ENCODE measurements around the gene EGFR.

Gene EGFR

DNA sequence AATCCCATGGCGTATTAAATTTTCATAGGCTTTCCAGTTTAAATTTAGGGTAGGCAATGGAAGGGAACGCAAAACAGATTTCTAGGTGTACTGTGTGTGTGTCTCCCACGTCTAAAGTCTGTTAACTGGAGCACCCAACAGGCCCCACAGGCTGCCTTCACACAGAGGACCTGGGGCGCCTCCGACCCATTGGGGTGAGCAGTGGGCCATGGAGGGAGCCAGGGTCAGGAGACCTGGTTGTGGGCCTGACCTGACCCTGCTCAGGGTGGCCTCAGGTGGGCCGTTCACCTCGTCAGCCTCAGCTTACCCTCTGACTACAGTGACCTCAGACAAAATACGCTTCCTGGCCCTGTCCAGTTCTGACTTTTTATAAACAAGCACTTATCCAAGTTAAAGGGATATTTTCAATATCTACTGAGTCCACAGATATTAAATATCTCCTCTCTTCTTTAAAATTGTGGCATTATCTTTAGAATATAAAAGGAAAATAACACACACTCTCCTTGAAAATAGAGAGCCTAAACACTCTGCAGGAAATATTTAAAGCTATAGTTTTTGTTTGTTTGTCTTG lies 159.6 kb downstream of the EGFR start:
- DNase-seq = no peak

DNA sequence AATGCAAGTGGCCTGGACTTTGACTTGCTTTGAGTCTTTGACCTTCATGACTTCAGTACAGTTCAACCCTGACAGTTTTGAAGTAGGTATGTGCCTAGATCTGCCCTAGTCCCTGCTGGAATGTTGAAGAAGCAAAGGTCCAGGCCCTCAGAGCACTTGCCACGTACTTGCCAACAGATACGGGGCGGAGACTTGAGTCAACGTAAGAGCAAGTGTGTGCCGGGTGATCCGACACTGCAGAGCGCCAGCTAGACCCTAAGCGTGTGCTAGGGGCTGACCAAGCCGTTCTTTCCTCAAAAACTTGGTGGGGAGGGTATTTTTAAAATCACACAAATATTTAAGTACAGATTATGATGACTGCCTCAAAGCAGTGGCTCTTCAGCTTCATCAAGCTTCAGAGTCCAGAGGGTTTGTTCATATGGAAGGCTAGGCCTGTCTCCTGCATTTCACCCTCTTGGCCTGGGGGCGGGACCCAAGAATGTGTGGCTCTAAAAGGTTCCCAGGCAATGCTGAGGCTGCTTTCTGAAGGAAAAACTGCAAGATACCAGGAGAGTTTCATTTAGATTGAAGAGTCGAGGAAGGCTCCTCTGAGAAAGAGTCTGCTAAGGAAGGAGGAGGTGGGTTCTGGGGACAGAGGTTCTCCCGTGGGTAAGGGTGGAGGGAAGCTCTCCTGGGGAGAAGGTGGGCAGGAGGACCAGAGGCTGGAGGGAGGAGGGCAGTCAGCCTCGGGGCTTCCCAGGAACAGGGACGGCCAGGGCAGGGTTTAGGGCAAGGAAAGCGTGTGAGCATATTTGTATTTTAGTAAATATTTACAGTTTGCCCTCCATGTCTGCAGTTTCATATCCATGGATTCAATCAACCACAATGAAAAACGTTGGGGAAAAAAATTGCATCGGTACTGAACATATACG lies 160.3 kb downstream of the EGFR start:
- no peak for DNase-seq

DNA sequence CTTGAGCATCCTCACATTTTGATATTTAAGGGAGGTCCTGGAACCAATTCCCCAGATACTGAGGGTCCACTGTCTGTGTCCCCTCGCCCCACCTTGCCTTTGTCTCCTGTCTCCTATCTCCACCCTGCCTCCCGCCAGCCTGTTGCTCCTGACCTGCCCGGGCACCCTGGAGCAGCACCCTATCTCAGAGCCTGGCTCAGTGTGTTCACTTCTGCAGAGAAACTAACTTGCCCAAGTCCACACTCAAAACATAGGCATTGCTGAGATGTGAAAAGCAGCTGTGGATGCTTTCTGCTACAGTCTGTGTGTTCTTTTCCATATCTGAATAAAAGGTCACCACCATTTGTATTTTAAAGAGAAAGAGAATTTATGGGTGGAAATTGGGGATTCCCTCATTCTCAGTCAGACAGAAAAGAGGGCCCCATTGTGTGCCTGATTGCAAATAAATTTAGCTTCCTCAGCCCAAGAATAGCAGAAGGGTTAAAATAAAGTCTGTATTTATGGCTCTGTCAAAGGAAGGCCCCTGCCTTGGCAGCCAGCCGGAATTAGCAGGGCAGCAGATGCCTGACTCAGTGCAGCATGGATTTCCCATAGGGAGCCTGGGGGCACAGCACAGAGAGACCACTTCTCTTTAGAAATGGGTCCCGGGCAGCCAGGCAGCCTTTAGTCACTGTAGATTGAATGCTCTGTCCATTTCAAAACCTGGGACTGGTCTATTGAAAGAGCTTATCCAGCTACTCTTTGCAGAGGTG lies 161.3 kb downstream of the EGFR start:
- no peak for DNase-seq

DNA sequence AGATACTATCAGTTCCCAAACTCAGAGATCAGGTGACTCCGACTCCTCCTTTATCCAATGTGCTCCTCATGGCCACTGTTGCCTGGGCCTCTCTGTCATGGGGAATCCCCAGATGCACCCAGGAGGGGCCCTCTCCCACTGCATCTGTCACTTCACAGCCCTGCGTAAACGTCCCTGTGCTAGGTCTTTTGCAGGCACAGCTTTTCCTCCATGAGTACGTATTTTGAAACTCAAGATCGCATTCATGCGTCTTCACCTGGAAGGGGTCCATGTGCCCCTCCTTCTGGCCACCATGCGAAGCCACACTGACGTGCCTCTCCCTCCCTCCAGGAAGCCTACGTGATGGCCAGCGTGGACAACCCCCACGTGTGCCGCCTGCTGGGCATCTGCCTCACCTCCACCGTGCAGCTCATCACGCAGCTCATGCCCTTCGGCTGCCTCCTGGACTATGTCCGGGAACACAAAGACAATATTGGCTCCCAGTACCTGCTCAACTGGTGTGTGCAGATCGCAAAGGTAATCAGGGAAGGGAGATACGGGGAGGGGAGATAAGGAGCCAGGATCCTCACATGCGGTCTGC lies 162.2 kb downstream of the EGFR start:
- no peak for DNase-seq

DNA sequence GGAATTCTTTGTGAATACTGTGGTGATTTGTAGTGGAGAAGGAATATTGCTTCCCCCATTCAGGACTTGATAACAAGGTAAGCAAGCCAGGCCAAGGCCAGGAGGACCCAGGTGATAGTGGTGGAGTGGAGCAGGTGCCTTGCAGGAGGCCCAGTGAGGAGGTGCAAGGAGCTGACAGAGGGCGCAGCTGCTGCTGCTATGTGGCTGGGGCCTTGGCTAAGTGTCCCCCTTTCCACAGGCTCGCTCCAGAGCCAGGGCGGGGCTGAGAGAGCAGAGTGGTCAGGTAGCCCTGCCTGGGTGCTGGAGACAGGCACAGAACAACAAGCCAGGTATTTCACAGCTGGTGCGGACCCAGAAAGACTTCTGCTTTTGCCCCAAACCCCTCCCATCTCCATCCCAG lies 162.9 kb downstream of the EGFR start:
- DNase-seq = no peak

DNA sequence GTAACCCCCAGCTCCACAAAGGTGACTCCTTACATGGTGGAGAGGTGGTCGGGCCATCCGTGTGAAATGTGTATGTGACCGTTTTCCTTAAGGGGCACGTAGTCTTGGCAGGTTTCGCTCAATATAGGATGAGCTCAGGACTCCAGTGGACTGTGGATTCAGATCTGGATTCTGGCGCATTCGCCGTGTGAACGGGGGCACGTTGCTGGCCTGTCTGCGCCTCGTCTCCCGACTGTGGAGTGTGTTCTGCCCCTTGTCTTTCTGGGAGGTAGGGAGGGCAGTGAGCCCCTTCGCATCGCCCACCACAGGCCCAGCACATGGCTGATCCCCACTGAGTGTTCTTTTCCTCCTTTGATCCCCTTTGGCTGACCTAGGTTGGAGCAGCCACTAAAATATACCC lies 165.1 kb downstream of the EGFR start:
- DNase-seq = no peak

DNA sequence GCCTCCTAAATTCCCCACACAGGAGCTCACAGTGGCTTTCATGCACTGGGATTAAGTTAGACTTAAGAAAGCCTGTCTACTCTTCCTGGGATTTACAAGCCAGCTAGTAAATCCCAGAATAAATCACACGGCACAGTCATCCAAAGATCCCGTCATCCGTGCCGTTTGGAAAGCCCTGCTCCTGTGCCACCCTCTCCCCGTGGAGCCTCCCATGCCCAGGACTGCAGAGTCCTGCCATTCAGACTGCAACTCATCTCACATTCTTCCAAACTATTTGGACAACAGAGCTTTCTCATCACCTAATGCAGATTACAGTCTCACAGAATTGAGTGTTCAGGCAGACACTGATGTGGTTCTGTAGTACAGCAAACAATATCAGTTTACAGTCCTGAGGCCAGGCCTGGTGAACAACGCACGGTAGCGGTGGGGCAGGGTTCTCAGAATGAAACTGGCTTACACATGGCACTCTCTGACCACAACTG lies 166.5 kb downstream of the EGFR start:
- no peak for DNase-seq

DNA sequence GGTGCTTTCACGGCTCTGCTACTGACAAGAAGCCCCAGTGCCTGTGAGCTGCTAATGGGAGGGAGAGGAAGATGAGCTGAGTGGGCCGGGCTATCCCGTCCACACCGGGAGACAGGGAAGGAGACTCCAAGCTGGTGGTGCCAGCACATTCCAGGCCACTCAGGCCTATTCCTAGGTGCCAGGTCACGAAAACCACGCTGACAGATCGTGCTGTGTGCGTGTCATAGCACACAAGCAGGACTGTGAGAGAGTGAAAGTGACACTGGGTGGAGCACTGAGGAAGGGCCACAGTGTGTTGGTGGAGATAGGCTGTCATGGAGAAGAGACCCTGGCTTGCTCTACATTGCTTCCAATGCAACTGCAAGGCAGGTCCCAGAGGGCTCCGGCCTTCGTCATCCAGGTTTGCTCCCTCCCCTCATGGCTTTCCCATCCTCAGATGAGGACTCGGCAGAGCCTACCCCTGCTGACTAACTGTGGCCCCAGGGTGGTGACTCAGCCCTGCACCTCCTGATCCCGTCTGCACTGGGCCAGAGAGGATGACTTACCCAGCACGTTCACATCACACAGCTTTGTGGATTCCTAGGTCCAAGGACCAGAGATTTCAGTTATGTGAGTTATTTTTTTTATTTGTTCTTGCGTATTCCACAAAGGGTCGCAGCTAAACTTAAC lies 167.3 kb downstream of the EGFR start:
- DNase-seq = no peak

DNA sequence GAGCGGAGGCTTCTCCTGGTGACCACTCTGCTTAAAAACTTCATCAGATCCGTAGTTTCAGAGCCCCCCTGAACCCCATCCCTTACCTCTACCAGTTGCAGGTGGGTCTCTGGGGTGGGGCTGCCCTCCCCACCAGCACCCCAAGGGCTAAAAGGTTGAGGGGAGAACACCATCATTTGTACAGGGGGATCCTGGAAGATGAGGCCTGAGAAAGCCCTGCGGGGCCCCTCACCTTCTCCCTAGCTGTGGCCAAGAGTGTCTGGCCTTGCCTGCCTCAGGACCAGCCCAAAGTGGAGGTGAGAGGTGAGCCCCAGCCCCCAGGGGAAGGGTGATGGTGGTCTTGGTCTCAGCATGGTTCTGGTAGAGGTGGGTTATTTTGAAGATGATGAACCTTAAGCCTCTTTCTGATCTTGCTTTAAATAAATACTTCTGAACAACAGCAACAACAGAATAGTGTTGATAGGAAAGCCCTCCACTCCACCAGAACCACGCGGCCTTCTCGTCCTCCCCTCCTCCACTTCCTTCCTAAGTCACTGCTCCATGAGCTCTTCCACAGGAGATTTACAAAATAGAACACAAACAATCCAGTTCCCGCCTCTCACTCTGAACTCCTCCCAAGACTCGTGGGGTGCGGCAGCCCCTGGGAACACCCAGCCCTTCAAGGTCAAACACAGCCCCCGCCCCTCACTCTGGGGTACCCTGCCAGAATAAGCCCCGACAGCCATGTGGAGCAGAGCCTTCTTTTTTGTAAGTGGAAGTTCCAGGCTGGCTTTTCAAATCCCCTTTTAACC lies 169.1 kb downstream of the EGFR start:
- no peak for DNase-seq

DNA sequence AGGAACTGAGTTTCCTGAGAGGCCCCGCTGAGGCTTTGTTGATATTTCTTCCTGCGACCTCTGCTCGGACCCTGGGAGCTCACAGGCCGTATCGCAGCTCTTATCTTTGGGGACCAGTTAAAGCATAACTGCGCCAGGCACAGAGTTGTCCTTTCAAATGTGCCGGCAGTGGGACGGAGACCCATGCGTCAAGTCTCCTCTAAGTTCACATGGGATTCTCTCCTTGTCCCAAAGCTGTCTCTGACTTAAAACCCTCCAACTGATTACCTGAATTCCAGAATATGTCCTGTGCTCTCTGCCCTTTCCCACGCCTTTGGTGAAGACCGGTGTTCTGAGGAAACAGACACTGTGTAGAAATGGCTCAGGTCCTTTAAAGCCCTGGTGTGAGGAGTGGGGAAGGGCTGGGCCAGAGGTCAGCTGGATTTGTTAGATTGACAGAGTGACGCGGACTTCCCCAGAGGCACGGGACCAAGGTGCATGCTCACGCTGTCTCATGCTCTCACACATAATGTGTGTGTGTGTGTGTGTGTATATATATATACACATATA lies 169.8 kb downstream of the EGFR start:
- no peak for DNase-seq

DNA sequence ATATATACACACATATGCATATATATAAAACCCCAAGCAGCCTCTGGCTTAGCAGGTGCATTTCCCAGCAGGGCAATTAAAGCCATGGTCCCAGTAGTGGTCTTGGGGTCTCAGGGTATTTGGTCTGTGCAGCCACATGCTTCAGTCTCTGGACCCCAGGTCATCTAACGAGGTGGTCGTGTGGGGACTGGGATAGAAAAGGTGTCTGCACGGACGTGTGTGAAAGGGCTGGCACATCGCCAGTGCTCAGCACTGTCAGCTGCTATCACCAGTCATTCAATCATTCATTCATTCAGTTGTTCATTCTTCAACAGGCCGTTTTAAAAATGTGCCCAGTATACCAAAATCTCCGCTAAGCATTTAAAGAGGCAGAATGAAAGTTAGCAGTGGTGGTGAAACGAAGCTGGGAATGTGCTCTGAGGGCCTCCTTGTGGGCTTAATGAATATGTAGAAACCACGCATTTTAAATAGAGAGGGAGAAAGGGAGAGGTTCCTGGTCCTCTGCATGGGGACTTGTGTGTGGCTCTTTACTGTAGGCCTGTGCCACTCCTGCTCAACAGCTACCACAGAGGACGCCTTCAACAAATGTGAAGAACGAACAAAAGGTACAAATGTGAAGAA lies 170.4 kb downstream of the EGFR start:
- no peak for DNase-seq

DNA sequence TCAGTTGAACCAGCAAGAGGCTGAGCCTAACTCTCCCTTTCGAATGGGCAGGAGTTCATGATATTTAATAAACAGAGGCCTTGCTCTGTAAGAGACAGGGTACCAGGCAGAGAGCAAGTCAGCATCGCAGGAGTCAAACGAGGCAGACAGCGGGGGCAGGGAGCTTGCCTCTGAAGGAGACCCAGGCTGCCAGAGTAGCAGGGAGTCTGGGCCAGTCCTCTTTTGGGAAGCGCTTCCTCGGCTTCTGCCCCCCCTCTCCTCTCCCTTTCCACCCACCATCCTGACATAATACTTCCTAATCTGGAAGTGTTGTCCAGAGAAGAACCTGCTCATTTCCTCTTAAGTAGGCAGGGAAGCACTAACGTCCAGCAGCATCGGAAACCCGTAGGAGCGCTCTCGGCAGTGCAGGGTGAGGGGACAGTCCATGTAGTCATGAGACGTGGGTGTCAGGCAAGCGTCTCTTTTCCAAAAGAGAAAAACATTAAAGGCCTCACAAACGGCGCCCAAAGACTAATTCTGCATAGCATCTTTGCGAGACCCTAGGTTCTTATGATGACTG lies 171.1 kb downstream of the EGFR start:
- no peak for DNase-seq

DNA sequence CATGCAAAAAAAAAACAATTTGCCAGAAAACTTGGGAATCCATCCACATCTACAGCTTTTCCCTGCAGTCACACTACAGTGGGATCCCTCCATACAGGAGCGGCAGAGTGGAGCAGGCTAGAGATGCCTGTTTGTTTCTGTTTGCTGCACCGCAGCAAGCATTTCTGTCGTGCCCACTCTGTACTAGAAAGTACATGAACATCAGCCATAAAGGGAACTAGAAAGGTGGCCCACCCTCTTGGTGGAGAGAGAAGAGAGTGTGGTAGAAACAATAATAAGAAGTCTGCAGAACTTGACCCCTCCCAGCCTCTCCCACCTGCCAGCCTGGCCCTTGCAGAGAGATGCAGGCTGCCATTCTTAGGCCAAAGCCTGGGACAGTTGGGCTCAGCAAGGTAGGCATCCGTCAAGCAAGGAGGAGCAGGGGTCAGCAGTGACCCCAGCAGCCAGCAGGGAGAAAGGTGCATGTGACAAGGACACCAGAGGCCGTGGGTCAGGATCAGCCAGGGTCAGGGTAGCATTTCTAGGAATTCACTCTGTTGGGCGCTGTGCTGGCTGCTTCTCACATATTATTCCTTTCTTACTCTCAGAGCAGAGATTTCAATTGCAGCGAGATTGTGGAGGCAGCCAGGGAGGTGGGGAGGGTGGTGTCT lies 171.8 kb downstream of the EGFR start:
- no peak for DNase-seq

DNA sequence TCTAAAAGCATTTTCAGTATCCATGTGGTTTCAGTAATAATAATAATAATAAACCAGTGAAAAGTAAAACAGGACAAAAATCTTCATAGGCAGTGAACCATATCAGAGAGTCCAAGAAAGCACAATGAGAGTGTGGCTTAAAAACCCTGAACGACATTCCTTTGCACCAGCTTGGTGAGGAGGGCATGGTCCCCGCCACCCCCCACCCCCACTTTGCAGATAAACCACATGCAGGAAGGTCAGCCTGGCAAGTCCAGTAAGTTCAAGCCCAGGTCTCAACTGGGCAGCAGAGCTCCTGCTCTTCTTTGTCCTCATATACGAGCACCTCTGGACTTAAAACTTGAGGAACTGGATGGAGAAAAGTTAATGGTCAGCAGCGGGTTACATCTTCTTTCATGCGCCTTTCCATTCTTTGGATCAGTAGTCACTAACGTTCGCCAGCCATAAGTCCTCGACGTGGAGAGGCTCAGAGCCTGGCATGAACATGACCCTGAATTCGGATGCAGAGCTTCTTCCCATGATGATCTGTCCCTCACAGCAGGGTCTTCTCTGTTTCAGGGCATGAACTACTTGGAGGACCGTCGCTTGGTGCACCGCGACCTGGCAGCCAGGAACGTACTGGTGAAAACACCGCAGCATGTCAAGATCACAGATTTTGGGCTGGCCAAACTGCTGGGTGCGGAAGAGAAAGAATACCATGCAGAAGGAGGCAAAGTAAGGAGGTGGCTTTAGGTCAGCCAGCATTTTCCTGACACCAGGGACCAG lies 172.5 kb downstream of the EGFR start:
- no peak for DNase-seq

DNA sequence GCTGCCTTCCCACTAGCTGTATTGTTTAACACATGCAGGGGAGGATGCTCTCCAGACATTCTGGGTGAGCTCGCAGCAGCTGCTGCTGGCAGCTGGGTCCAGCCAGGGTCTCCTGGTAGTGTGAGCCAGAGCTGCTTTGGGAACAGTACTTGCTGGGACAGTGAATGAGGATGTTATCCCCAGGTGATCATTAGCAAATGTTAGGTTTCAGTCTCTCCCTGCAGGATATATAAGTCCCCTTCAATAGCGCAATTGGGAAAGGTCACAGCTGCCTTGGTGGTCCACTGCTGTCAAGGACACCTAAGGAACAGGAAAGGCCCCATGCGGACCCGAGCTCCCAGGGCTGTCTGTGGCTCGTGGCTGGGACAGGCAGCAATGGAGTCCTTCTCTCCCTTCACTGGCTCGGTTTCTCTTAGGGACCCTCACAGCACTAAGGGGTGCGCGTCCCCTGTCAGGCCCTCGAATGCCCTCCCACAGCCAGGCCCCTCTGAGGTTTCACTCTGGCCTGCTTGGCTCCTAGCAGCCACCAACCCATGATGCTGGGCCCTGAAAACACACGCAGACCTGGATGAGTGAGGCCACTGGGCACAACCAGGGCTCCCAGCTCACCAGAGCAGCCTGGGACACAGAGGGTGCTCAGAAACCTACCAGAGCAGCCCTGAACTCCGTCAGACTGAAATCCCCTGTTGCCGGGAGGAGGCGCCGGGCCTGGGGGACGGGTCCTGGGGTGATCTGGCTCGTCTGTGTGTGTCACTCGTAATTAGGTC lies 173.3 kb downstream of the EGFR start:
- DNase-seq = no peak

DNA sequence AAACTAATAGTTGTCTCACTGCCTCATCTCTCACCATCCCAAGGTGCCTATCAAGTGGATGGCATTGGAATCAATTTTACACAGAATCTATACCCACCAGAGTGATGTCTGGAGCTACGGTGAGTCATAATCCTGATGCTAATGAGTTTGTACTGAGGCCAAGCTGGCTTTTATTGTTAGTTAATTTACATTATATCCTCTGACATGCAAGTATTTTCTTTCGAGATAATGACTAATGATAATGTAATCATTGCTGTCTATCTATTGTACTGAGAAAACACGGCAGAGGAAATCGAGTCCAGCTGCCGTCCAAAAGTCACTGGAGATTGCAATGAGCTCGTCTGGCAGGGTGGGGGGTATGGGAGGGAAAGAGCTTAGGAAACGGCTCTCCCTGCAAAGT lies 173.9 kb downstream of the EGFR start:
- DNase-seq = no peak

DNA sequence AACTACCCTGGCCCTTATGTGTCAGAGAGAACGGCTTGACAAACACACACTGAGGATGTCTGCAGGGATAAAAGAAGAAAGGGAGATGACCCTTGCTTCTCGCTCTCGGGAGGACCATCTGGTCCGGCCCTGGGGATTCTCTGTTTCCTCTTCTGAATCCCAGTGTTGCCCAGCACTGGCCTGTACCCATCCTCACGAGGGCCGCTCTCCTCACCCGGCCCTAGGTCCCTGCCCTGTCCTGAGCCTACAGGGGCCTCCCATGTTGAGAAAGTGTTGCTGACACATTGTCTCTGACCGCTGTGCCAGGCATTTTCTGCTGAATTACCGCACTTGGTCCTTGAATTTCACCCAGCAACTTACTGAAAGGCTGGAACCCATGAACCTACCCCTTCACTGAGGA lies 174.4 kb downstream of the EGFR start:
- DNase-seq = no peak

DNA sequence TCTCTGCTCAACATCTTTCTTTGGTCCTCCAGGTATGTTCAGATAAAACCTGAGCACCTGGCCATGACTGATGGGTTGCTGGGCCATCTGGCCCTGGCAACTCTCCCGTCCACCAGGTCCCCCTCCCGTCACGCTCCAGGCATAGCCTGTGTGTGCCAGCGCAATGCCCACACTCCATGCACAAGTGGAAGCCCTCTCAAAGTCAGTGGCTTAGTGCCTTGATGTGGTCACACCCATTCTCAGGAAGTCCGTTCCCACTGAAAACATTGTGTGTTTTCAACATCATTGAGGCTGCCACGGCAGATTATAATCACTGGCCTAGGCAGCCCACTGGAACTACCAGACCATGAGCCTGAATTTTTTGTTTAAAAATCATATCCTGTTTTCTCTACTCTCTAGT lies 175.7 kb downstream of the EGFR start:
- DNase-seq = no peak
